Sigmoid colon (tissue), 7 donors: Measurements from ENCODE around the gene CFAP58. TPM values are rescaled to one million over a fixed set of nuclear protein-coding genes. Genes with fewer than 3 reads are reported as not detected.

Experiments
- DNase-seq: peaks from one replicate; pipeline ENCODE4 v3.0.0-alpha.2; 2019
- H3K27ac ChIP-seq, 4 donors: fragments of 200-600 bp; sonication (generic); one replicate each; pipeline ENCODE4 v1.5.1; 2016 to 2019; ENCODE audit warnings: mild to moderate bottlenecking in 1 of 4
- H3K27me3 ChIP-seq, 3 donors: fragments of 200-600 bp; sonication (generic); one replicate each; pipeline ENCODE4 v1.5.1; 2019; ENCODE audit warnings: mild to moderate bottlenecking in 1 of 3
- H3K36me3 ChIP-seq, 4 donors: fragments of 200-600 bp; sonication (generic); one replicate each; pipeline ENCODE4 v1.5.1; 2016 to 2019
- H3K4me1 ChIP-seq, 4 donors: fragments of 200-600 bp; sonication (generic); one replicate each; pipeline ENCODE4 v1.5.1; 2017 to 2019
- H3K4me3 ChIP-seq, 4 donors: fragments of 200-600 bp; sonication (generic); one replicate each; pipeline ENCODE4 v1.5.1; 2017 to 2019; ENCODE audit warnings: mild to moderate bottlenecking in 2 of 4, moderate library complexity in 1 of 4
- H3K9me3 ChIP-seq, 4 donors: fragments of 200-600 bp in 3 of 4; sonication (generic) in 3 of 4; one replicate each; pipeline versions ENCODE4 v1.5.1 to v1.6.1; 2013 to 2019
- EP300 ChIP-seq, 4 donors: sonication (generic); formaldehyde crosslinking; IDR thresholded peaks; one replicate each; pipeline ENCODE4 v1.6.1; 2017; ENCODE audit warnings: antibody characterized with exemption in 4 of 4
- POLR2A ChIP-seq, 2 donors: fragments of 450-650 bp; IDR thresholded peaks; one replicate each; pipeline ENCODE4 v1.6.1; 2016; ENCODE audit warnings: antibody characterized with exemption in 2 of 2, mild to moderate bottlenecking in 2 of 2, moderate library complexity in 2 of 2
- POLR2AphosphoS5 ChIP-seq, 4 donors: sonication (generic); formaldehyde crosslinking; IDR thresholded peaks; one replicate each; pipeline ENCODE4 v1.6.1; 2017; ENCODE audit warnings: antibody characterized with exemption in 4 of 4
- WGBS, 2 donors: extraction: QIAGEN DNeasy Blood & Tissue Kit; methylation state at CpG; one replicate each; pipeline ENCODE4 v1.1.7; 2013; 5-methylcytosine and 5-hydroxymethylcytosine counted together
- intact Hi-C: fragments of 100-400 bp; cut with DNase I; formaldehyde crosslinking; loops from one replicate; pipeline ENCODE4 v1.15.1; 2023
- polyA plus RNA-seq, 3 donors: library from polyadenylated mRNA; stranded (reverse); fragments of 200-250 nt; gene quantifications; one replicate each; pipeline ENCODE4 v1.2.3, GENCODE V29; 2013
- total RNA-seq, 4 donors: library from RNA; depleted of rRNA; stranded (reverse); fragments of >200 nt; gene quantifications; one replicate each; pipeline ENCODE4 v1.1.0, GENCODE V29; 2016
- TF ChIP-seq, protein P1 (sequence below), 4 experiments: fragments of 450-650 bp in 3 of 4; fragments of 200-600 bp in 1 of 4; IDR thresholded peaks; one replicate each; pipeline ENCODE4 v1.5.1; 2016 to 2019; ENCODE audit warnings: antibody characterized with exemption in 4 of 4, mild to moderate bottlenecking in 3 of 4, moderate library complexity in 2 of 4
- donor health status: healthy with polysubstance abuse.
- donor health status: Bipolar disorder and iron deficiency.
- donor health status: healthy.

The CFAP58 gene
- total and polyA plus RNA-seq, 7 donors: 0.09 to 1.1 (median 0.55) TPM; not detected in 2

DNA sequence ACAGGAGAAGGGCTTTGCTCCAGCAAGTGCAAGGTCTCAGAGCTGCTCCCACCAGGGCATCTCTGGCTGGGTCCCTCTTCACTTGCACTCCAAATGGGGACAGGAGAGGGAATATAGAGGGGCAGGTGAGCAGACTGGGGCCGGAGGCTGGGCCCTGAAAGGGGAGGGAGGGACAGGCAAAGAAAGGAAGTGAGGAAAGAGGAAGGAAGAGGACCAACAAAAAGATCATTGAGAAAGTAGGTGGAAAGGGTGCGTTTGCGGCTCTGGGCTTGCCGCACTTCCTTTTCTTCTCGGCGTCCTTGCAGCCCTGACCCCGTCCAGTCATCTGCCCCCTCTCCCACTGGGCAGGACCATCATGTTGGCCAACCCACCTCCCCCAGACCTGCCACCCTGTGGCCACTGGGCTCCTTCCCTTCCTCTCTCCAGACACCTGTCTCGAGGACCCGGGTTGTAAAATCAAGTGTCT lies 29.4 kb upstream of the CFAP58 start:
- TF ChIP-seq POLR2AphosphoS5 (IDR thresholded peaks at IDR 0.05): no peak
- no peak for TF ChIP-seq EP300 (IDR thresholded peaks at IDR 0.05)
- TF ChIP-seq, protein P1, sequence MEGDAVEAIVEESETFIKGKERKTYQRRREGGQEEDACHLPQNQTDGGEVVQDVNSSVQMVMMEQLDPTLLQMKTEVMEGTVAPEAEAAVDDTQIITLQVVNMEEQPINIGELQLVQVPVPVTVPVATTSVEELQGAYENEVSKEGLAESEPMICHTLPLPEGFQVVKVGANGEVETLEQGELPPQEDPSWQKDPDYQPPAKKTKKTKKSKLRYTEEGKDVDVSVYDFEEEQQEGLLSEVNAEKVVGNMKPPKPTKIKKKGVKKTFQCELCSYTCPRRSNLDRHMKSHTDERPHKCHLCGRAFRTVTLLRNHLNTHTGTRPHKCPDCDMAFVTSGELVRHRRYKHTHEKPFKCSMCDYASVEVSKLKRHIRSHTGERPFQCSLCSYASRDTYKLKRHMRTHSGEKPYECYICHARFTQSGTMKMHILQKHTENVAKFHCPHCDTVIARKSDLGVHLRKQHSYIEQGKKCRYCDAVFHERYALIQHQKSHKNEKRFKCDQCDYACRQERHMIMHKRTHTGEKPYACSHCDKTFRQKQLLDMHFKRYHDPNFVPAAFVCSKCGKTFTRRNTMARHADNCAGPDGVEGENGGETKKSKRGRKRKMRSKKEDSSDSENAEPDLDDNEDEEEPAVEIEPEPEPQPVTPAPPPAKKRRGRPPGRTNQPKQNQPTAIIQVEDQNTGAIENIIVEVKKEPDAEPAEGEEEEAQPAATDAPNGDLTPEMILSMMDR (IDR thresholded peaks at IDR 0.05): no peak
- no peak for TF ChIP-seq POLR2A (IDR thresholded peaks at IDR 0.05)
- peak; percentile 78 for DNase-seq
- H3K27ac ChIP-seq: peak overlapping the region; percentile 78 to 99 (median 96)
- H3K27me3 ChIP-seq: no peaks in the 10 kb centered on the region
- H3K36me3 ChIP-seq: no peaks in the 10 kb centered on the region
- no peak overlapping the region for H3K4me3 ChIP-seq
- H3K9me3 ChIP-seq: no peaks in the 10 kb centered on the region
- peaks cover 0 to 97% (median 96%) of the 10 kb centered on the region in 4 donors for H3K4me1 ChIP-seq
- intact Hi-C loops: no loop called here
- 63 to 88% methylated on average over 9 of the region's 9 CpGs for WGBS, 2 donors

DNA sequence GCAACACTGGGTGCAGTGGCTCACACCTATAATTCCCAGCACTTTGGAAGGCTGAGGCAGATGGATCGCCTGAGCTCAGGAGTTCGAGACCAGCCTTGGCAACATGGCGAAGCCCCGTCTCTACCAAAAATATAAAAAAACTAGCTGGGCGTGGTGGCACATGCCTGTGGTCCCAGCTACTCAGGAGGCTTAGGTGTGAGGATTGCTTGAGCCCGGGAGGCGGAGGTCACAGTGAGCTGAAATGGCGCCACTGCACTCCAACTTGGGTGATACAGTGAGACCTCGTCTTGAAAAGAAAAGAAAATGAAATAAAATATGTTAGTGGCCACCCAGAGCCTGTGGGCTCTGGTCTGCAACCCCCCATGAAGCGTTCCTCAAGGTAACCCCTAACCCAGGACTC lies 28.7 kb upstream of the CFAP58 start:
- peaks cover 0 to 97% (median 96%) of the 10 kb centered on the region in 4 donors for H3K4me1 ChIP-seq
- WGBS, 2 donors: 93 to 97% methylated on average over 10 of the region's 10 CpGs
- H3K36me3 ChIP-seq: no peaks in the 10 kb centered on the region
- no peak overlapping the region for H3K4me3 ChIP-seq
- no peaks in the 10 kb centered on the region for H3K9me3 ChIP-seq
- H3K27me3 ChIP-seq: no peaks in the 10 kb centered on the region
- peak; percentile 48 for DNase-seq
- peak overlapping the region; percentile 78 to 99 (median 96) for H3K27ac ChIP-seq
- TF ChIP-seq POLR2AphosphoS5 (IDR thresholded peaks at IDR 0.05) (no peak), POLR2A (IDR thresholded peaks at IDR 0.05) (no peak), EP300 (IDR thresholded peaks at IDR 0.05) (no peak)
- TF ChIP-seq, protein P1 (IDR thresholded peaks at IDR 0.05): no peak
- intact Hi-C loops: no loop called here

DNA sequence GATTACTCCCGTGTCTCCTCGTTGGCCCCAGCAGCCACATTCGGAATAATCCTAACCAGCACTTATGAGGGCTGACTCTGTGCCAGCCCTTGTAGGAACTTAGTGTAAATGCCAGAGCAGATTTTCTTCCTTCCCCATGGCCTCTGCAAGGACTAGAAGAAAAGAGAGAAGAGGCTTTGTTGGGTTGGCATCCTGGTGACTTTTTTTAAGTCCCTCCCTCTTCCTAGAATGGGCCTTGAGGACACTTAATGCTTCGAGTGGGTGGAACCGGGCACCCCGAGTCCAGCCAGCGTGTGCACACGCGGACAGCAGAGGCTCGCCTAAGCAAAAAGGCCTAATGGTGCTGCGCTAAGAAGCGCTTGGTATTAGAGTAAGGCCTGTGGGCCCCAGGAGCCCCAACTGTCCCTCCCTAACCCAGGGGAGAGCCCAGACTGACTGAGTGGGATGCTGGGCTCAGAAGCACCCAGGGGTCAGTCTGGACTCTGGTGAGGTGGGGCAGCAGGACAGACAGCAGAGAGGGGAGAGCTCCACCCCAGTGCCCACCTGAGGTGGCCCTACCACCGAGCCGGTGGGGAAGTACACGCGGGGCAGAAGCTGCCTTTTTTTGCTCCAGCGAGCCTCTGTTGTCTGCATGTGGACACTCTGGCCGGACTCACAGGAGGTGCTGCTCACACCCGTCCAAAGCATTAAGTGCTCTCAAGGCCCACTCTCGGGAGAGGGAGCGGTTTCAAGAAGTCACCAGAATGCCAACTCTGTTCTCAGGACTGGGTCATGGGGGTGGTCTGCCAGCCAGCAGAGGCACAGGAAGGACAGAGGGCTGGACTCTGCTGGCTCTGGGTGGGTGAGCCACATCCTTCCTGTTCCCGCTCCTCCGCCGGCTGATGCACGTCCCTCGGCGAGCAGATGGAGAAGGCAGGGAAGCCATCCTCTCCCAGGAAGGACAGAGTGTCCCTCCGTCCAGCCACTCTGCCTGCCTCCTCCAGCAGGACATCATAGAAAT lies 27.9 kb upstream of the CFAP58 start:
- Histone ChIP-seq H3K4me1 (peaks cover 0 to 100% (median 98%) of the 10 kb centered on the region in 4 donors), H3K4me3 (no peak overlapping the region), H3K27ac (peak overlapping the region; percentile 78 to 99 (median 96)), H3K36me3 (no peaks in the 10 kb centered on the region), H3K27me3 (no peaks in the 10 kb centered on the region), H3K9me3 (no peaks in the 10 kb centered on the region)
- intact Hi-C loops: no loop called here
- peak; percentile 77 for DNase-seq
- TF ChIP-seq, protein P1 (IDR thresholded peaks at IDR 0.05): no peak
- TF ChIP-seq POLR2AphosphoS5 (IDR thresholded peaks at IDR 0.05): peak in 3 of 4 donors; percentile 20 to 44 (median 20)
- WGBS, 2 donors: 68 to 87% methylated on average over 28 of the region's 28 CpGs

DNA sequence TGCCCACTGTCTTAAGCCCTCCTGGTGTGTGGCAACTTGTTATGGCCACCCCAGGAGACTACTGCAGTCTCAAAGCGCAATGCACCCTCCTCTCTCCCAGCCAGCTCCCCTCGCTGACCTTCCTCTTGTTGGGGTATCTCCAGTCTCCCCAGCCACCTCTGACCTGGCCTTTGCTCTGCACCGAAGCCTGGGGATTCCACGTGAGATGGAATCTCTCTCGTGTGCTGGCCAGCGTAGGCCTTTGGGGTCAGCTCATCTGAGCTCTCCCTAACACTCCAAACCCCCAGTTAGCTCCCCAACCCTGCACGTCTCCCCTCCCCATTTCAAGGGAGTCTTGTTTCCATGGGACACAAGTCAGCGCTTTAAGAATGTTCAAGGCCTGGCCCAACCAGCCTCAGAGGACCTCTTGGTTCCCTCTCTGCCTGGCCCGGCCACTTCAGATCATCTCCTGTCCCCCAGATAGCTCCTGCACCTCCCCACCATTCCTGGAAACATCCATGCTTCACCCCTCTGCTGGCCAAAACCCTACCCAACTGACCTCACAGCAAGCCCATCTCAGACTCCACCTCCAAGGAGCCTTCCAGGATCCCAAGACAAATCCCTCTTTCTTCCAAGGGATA lies 26.5 kb upstream of the CFAP58 start:
- peak overlapping the region; percentile 78 to 99 (median 96) for H3K27ac ChIP-seq
- 95% methylated on average over 9 of the region's 9 CpGs for WGBS, 2 donors
- no peak overlapping the region for H3K4me3 ChIP-seq
- no peaks in the 10 kb centered on the region for H3K27me3 ChIP-seq
- peaks cover 0 to 100% (median 98%) of the 10 kb centered on the region in 4 donors for H3K4me1 ChIP-seq
- H3K9me3 ChIP-seq: no peaks in the 10 kb centered on the region
- no peaks in the 10 kb centered on the region for H3K36me3 ChIP-seq
- no peak for TF ChIP-seq POLR2AphosphoS5 (IDR thresholded peaks at IDR 0.05)
- TF ChIP-seq POLR2A (IDR thresholded peaks at IDR 0.05): no peak
- TF ChIP-seq, protein P1 (IDR thresholded peaks at IDR 0.05): no peak
- no peak for TF ChIP-seq EP300 (IDR thresholded peaks at IDR 0.05)
- intact Hi-C loops: no loop called here
- peak; percentile 48 for DNase-seq
